ENCODE measurements around the gene NTN1. TPM values are rescaled to one million over a fixed set of nuclear protein-coding genes. Genes with fewer than 3 reads are reported as not detected.

The NTN1 gene
- total and polyA plus RNA-seq, 12 donors = 0.12 to 0.84 (median 0.28) TPM

- intact Hi-C loops (cut with DNase I) = no loop called here
- TF ChIP-seq CTCF (IDR thresholded peaks at IDR 0.05) = no peak
- no peak for TF ChIP-seq POLR2A (IDR thresholded peaks at IDR 0.05)
- no peaks in the 10 kb centered on the region for H3K9me3 ChIP-seq (replicated peaks in 1 of 3)
- DNase-seq = no peak
- H3K4me1 ChIP-seq (replicated peaks in 1 of 2) = no peaks in the 10 kb centered on the region
- no peak overlapping the region for H3K27ac ChIP-seq
- no peaks in the 10 kb centered on the region for H3K36me3 ChIP-seq (replicated peaks in 1 of 2)
- H3K27me3 ChIP-seq = no peaks in the 10 kb centered on the region
- H3K4me3 ChIP-seq = no peak overlapping the region
- WGBS, 4 donors = 78 to 86% (median 80%) methylated on average over 10 of the region's 10 CpGs
Observed at GRCh38 chr17:9142772-9143494, 121.6 kb downstream of the NTN1 start.

GRCh38 chr17:9144502-9145249 is 123.4 kb downstream of the NTN1 start:
- no peak for TF ChIP-seq POLR2A (IDR thresholded peaks at IDR 0.05)
- TF ChIP-seq CTCF (IDR thresholded peaks at IDR 0.05) = no peak
- intact Hi-C loops (cut with DNase I) = no loop called here
- Histone ChIP-seq H3K4me3 (no peak overlapping the region), H3K4me1 (replicated peaks in 1 of 2) (no peaks in the 10 kb centered on the region), H3K9me3 (replicated peaks in 1 of 3) (no peaks in the 10 kb centered on the region), H3K36me3 (replicated peaks in 1 of 2) (no peaks in the 10 kb centered on the region), H3K27me3 (no peaks in the 10 kb centered on the region), H3K27ac (no peak overlapping the region)
- no peak for DNase-seq
- 77 to 87% (median 83%) methylated on average over 12 to 19 of the region's 19 CpGs for WGBS, 4 donors

- 67 to 76% (median 69%) methylated on average over 3 to 4 of the region's 4 CpGs for whole genome bisulfite sequencing, 4 donors
- Histone ChIP-seq H3K9me3 (replicated peaks in 1 of 3) (no peaks in the 10 kb centered on the region), H3K36me3 (replicated peaks in 1 of 2) (no peaks in the 10 kb centered on the region), H3K4me3 (no peak overlapping the region), H3K27me3 (no peaks in the 10 kb centered on the region), H3K4me1 (replicated peaks in 1 of 2) (no peaks in the 10 kb centered on the region), H3K27ac (no peak overlapping the region)
- no peak for DNase-seq
- intact Hi-C loops (cut with DNase I) = no loop called here
- TF ChIP-seq POLR2A (IDR thresholded peaks at IDR 0.05) (no peak), CTCF (IDR thresholded peaks at IDR 0.05) (no peak)
Observed at GRCh38 chr17:9146064-9146463, 124.8 kb downstream of the NTN1 start.

GRCh38 chr17:9148905-9149525 is 127.7 kb downstream of the NTN1 start:
- Histone ChIP-seq H3K4me1 (replicated peaks in 1 of 2) (no peaks in the 10 kb centered on the region), H3K4me3 (no peak overlapping the region), H3K27me3 (no peaks in the 10 kb centered on the region), H3K36me3 (replicated peaks in 1 of 2) (no peaks in the 10 kb centered on the region), H3K9me3 (replicated peaks in 1 of 3) (no peaks in the 10 kb centered on the region), H3K27ac (no peak overlapping the region)
- intact Hi-C loops (cut with DNase I) = no loop called here
- TF ChIP-seq POLR2A (IDR thresholded peaks at IDR 0.05) (no peak), CTCF (IDR thresholded peaks at IDR 0.05) (no peak)
- no peak for DNase-seq
- WGBS, 4 donors = 73 to 82% (median 79%) methylated on average over 2 to 6 of the region's 6 CpGs

All from adrenal gland (tissue), 12 donors.